Measurements from ENCODE around the gene HRH1.

GRCh38 chr3:11198070-11198469 is 43.8 kb downstream of the HRH1 start:
- TF ChIP-seq, protein P1, sequence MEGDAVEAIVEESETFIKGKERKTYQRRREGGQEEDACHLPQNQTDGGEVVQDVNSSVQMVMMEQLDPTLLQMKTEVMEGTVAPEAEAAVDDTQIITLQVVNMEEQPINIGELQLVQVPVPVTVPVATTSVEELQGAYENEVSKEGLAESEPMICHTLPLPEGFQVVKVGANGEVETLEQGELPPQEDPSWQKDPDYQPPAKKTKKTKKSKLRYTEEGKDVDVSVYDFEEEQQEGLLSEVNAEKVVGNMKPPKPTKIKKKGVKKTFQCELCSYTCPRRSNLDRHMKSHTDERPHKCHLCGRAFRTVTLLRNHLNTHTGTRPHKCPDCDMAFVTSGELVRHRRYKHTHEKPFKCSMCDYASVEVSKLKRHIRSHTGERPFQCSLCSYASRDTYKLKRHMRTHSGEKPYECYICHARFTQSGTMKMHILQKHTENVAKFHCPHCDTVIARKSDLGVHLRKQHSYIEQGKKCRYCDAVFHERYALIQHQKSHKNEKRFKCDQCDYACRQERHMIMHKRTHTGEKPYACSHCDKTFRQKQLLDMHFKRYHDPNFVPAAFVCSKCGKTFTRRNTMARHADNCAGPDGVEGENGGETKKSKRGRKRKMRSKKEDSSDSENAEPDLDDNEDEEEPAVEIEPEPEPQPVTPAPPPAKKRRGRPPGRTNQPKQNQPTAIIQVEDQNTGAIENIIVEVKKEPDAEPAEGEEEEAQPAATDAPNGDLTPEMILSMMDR (IDR thresholded peaks at IDR 0.05) = no peak
- TF ChIP-seq POLR2AphosphoS5 (IDR thresholded peaks at IDR 0.05) (no peak), POLR2A (IDR thresholded peaks at IDR 0.05; ENCODE audit: low read depth) (no peak)

Measured in esophagus muscularis mucosa (tissue), 3 donors.